Measurements from ENCODE around the gene FRMPD1. TPM values are rescaled to one million over a fixed set of nuclear protein-coding genes. Genes with fewer than 3 reads are reported as not detected.

Gene FRMPD1
- total RNA-seq, 2 donors from 2014 or later, result 0.31 to 0.82 TPM

DNA sequence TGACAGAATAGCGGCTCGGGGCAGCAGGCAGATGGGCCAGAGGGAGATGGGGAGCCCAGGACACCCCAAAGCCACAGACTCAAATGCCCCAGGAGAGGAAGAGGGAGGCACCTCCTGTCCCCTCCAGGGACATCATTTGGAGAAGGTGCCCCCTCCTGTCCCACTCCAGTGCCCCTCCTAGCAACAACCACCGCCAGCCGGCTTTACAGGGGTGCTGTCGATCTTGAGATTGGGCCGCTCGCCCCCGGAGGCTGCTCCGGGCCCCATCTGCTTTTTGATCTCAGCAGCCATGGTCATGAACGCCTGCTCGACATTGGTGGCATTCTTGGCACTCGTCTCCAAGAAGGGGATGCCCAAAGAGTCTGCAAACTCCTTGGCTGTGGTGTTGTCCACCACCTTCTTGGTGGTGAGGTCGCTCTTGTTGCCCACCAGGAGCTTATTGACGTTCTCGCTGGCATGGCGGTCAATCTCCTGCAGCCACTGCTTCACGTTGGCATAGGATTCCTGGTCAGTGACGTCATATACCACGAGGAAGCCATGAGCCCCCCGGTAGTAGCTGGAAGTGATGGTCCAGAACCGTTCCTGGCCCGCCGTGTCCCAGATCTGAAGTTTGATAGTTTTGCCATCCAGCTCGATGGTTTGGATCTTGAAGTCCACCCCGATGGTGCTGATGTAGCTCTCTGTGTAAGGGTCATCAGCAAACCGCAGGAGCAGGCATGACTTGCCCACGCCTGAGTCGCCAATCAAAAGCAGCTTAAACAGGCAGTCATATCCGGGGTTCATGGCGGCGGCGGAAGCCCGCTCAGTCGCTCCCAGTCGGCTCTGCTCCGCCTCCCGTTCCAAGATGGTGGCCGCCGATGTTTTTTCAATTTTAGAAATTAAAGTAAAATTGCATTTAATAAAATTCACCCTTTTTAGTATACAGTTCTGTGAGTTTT lies 14.0 kb upstream of the FRMPD1 start:
- no peaks in the 10 kb centered on the region for H3K36me3 ChIP-seq
- H3K9me3 ChIP-seq, result no peaks in the 10 kb centered on the region
- H3K4me1 ChIP-seq, result no peaks in the 10 kb centered on the region
- H3K27me3 ChIP-seq, result no peaks in the 10 kb centered on the region
- no peak overlapping the region for H3K4me3 ChIP-seq
- no peak for DNase-seq (ENCODE audit: low spot score)
- TF ChIP-seq, protein P1, sequence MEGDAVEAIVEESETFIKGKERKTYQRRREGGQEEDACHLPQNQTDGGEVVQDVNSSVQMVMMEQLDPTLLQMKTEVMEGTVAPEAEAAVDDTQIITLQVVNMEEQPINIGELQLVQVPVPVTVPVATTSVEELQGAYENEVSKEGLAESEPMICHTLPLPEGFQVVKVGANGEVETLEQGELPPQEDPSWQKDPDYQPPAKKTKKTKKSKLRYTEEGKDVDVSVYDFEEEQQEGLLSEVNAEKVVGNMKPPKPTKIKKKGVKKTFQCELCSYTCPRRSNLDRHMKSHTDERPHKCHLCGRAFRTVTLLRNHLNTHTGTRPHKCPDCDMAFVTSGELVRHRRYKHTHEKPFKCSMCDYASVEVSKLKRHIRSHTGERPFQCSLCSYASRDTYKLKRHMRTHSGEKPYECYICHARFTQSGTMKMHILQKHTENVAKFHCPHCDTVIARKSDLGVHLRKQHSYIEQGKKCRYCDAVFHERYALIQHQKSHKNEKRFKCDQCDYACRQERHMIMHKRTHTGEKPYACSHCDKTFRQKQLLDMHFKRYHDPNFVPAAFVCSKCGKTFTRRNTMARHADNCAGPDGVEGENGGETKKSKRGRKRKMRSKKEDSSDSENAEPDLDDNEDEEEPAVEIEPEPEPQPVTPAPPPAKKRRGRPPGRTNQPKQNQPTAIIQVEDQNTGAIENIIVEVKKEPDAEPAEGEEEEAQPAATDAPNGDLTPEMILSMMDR (IDR thresholded peaks at IDR 0.05), result no peak
- H3K27ac ChIP-seq, result no peak overlapping the region

DNA sequence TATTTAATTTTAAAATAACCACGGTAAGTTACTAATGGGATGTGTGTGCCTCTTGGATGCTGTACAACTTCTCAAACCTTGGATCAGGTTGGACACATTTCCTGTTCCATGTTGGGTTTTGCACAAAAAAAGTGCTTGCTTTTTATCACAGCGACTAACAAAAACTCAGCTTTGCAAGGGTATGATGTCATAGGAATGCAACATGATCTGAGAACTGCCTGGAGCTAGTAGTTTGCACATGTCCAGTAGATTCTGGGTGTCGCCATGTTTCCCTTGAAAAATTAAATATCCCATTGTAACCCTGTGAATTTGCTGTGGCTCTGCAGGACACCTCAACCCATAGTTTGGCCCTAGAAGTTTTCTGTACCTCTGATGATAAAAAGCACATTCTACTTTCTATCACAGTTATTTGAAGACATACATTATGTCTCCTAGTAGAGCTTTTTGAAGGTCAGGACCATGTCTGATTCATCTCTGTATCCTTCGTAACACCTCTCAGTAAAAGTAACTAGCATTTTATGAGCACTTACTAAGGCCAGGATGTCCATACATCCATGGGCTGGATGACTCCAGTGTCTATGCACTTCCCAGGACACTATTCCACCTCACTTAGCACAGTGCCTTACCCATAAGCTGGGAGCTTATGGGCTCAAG lies 11.5 kb upstream of the FRMPD1 start:
- H3K36me3 ChIP-seq, result no peaks in the 10 kb centered on the region
- TF ChIP-seq, protein P1 (IDR thresholded peaks at IDR 0.05), result no peak
- DNase-seq (ENCODE audit: low spot score), result no peak
- no peak overlapping the region for H3K27ac ChIP-seq
- no peak overlapping the region for H3K4me3 ChIP-seq
- no peaks in the 10 kb centered on the region for H3K4me1 ChIP-seq
- H3K9me3 ChIP-seq, result no peaks in the 10 kb centered on the region
- H3K27me3 ChIP-seq, result no peaks in the 10 kb centered on the region

DNA sequence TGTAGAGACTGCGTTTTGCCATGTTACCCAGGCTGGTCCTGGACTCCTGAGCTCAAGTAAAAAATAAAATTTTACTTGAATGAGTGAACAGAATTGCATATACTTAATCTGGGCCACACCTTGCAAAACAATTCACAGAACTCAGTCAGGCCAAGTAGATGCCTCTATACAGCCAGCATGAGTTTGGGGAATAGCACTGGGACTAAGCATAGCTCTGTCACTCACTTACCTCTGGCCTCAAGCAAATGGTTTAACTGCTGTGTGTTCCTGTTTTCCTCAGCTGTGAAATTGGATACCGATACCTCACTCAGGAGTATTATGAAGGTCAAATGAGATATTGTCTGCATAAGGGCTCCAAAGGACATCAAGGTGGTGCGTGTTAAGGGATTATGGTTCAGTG lies 10.9 kb upstream of the FRMPD1 start:
- H3K9me3 ChIP-seq, result no peaks in the 10 kb centered on the region
- no peak for DNase-seq (ENCODE audit: low spot score)
- H3K4me1 ChIP-seq, result no peaks in the 10 kb centered on the region
- TF ChIP-seq, protein P1 (IDR thresholded peaks at IDR 0.05), result no peak
- no peaks in the 10 kb centered on the region for H3K27me3 ChIP-seq
- no peak overlapping the region for H3K4me3 ChIP-seq
- no peaks in the 10 kb centered on the region for H3K36me3 ChIP-seq
- H3K27ac ChIP-seq, result no peak overlapping the region

DNA sequence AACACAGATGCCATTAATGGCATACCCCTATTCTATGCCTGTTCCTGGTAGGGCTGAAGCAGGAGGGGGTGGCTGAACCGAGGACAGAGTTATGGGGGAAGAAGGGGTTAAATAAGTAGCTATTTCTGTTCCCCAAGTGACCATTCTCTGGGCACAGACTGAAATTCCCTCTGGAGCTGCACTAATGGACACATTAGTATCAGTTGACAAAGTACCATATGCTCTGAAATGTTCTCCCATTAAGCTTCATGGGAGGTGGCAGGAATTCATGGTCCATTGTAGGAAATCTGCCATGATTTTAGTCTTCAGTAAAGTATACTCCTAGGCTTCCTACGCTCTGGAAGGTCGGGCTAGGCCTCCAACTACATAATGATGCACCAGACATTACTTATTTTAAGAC lies 10.5 kb upstream of the FRMPD1 start:
- Histone ChIP-seq H3K9me3 (no peaks in the 10 kb centered on the region), H3K27me3 (no peaks in the 10 kb centered on the region), H3K4me3 (no peak overlapping the region), H3K4me1 (no peaks in the 10 kb centered on the region), H3K36me3 (no peaks in the 10 kb centered on the region), H3K27ac (no peak overlapping the region)
- no peak for DNase-seq (ENCODE audit: low spot score)
- TF ChIP-seq, protein P1 (IDR thresholded peaks at IDR 0.05), result no peak

DNA sequence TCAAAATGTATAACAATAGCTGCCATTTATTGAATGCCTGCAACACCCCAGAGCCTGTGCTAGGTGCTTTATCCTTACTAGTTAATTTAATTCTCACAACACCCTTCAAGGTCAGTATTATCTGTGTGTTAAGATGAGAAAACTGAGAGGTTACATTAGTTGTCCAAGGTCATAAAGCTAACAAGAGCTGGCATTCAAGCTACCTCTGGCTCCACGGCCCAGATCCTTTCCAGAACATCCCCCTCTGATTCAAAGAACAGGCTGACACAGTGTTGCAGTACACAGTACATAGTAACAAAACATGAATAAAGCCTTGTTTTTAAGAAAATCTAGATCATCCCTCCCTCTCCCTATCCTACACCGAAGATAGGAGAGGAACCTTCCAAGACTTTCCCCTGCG lies 9.4 kb upstream of the FRMPD1 start:
- H3K27me3 ChIP-seq, result no peaks in the 10 kb centered on the region

More for the DNA sequence above, 9.4 kb upstream of the FRMPD1 start:
- Histone ChIP-seq H3K4me3 (no peak overlapping the region), H3K4me1 (peaks cover 0 to 6% of the 10 kb centered on the region in 2 donors), H3K9me3 (no peaks in the 10 kb centered on the region), H3K36me3 (no peaks in the 10 kb centered on the region), H3K27ac (no peak overlapping the region)
- TF ChIP-seq, protein P1 (IDR thresholded peaks at IDR 0.05), result no peak
- no peak for DNase-seq (ENCODE audit: low spot score)
